Tibial artery (tissue), 4 donors: ENCODE results near the gene HNRNPA0.

Source experiments
- DNase-seq, 2 donors: peaks; one replicate each; pipeline ENCODE4 v3.0.0-alpha.2; 2019
- H3K27ac ChIP-seq, 2 donors: fragments of 200-600 bp; sonication (generic) in 1 of 2; 1 replicate in 1 of 2; 2 replicates in 1 of 2; pipeline ENCODE4 v1.5.1; 2018 to 2019; ENCODE audit warnings: mild to moderate bottlenecking in 1 of 2
- H3K27me3 ChIP-seq, 2 donors: fragments of 200-600 bp; sonication (generic) in 1 of 2; one replicate each; pipeline versions ENCODE4 v1.5.1 to v1.6.0; 2016 to 2019
- H3K36me3 ChIP-seq, 3 donors: fragments of 200-600 bp; sonication (generic) in 2 of 3; one replicate each; pipeline ENCODE4 v1.5.1; 2016 to 2019; ENCODE audit warnings: mild to moderate bottlenecking in 2 of 3
- H3K4me1 ChIP-seq, 4 donors: fragments of 200-600 bp; sonication (generic) in 2 of 4; 1 replicate in 3 of 4; 2 replicates in 1 of 4; pipeline ENCODE4 v1.5.1; 2016 to 2019
- H3K4me3 ChIP-seq, 2 donors: fragments of 200-600 bp; sonication (generic) in 1 of 2; 1 replicate in 1 of 2; 2 replicates in 1 of 2; pipeline ENCODE4 v1.5.1; 2018 to 2019; ENCODE audit warnings: mild to moderate bottlenecking in 2 of 2
- H3K9me3 ChIP-seq, 3 donors: fragments of 200-600 bp; sonication (generic) in 1 of 3; one replicate each; pipeline ENCODE4 v1.5.1; 2016 to 2019
- CTCF ChIP-seq, 2 experiments: fragments of 200-600 bp in 1 of 2; fragments of 450-650 bp in 1 of 2; IDR thresholded peaks; one replicate each; pipeline ENCODE4 v1.5.1; 2017 to 2019; ENCODE audit warnings: antibody characterized with exemption in 2 of 2, mild to moderate bottlenecking in 1 of 2, moderate library complexity in 1 of 2
- intact Hi-C: fragments of 100-400 bp; cut with DNase I; formaldehyde crosslinking; loops from one replicate; pipeline ENCODE4 v1.15.0; 2023; ENCODE audit warnings: low total_unique reads

Gene HNRNPA0

GRCh38 chr5:137754188-137754960, at the start of gene HNRNPA0:
Gene HNRNPA0, minus strand, starts transcription at chr5:137754363. Its CDS starts 297 bp downstream, at chr5:137754066.
- no peaks in the 10 kb centered on the region for H3K9me3 ChIP-seq
- H3K36me3 ChIP-seq = peaks cover 0 to 4% (median 0%) of the 10 kb centered on the region in 3 donors
- peak within 1 kb of the TSS; percentile 96 to 99 for H3K27ac ChIP-seq
- H3K27me3 ChIP-seq = no peaks in the 10 kb centered on the region
- peak; percentile 95 to 97 for DNase-seq
- peak in 1 of 2 experiments; percentile 21 for TF ChIP-seq CTCF (IDR thresholded peaks at IDR 0.05)
- intact Hi-C loops = loop anchor here (10.0 kb wide), 1 partner anchor 280 kb away; the partner anchor contains the start of gene FAM13B
- H3K4me1 ChIP-seq = peaks cover 0 to 31% (median 16%) of the 10 kb centered on the region in 4 donors
- peak within 1 kb of the TSS; percentile 68 to 86 for H3K4me3 ChIP-seq

GRCh38 chr5:137802282-137803210, 48.4 kb upstream of the HNRNPA0 start:
- no peak for DNase-seq
- H3K9me3 ChIP-seq = no peaks in the 10 kb centered on the region
- intact Hi-C loops = no loop called here

GRCh38 chr5:137800700-137801411, 46.7 kb upstream of the HNRNPA0 start:
- Histone ChIP-seq H3K9me3 (no peaks in the 10 kb centered on the region), H3K27ac (no peak overlapping the region), H3K36me3 (no peaks in the 10 kb centered on the region), H3K27me3 (no peaks in the 10 kb centered on the region), H3K4me1 (peaks cover 0 to 16% (median 0%) of the 10 kb centered on the region in 4 donors), H3K4me3 (no peak overlapping the region)
- no peak for DNase-seq
- intact Hi-C loops = no loop called here
- no peak for TF ChIP-seq CTCF (IDR thresholded peaks at IDR 0.05)

More at GRCh38 chr5:137802282-137803210, 48.4 kb upstream of the HNRNPA0 start:
- Histone ChIP-seq H3K27me3 (no peaks in the 10 kb centered on the region), H3K27ac (no peak overlapping the region), H3K36me3 (no peaks in the 10 kb centered on the region), H3K4me3 (no peak overlapping the region), H3K4me1 (peaks cover 0 to 16% (median 0%) of the 10 kb centered on the region in 4 donors)
- no peak for TF ChIP-seq CTCF (IDR thresholded peaks at IDR 0.05)

- Histone ChIP-seq H3K27me3 (no peaks in the 10 kb centered on the region), H3K4me3 (no peak overlapping the region), H3K9me3 (no peaks in the 10 kb centered on the region), H3K4me1 (no peaks in the 10 kb centered on the region), H3K27ac (no peak overlapping the region), H3K36me3 (no peaks in the 10 kb centered on the region)
- TF ChIP-seq CTCF (IDR thresholded peaks at IDR 0.05) = no peak
- no peak for DNase-seq
- intact Hi-C loops = no loop called here
Measured at GRCh38 chr5:137796279-137796678, 42.1 kb upstream of the HNRNPA0 start.

GRCh38 chr5:137794863-137795262, 40.7 kb upstream of the HNRNPA0 start:
- Histone ChIP-seq H3K9me3 (no peaks in the 10 kb centered on the region), H3K4me1 (no peaks in the 10 kb centered on the region), H3K4me3 (no peak overlapping the region), H3K27me3 (no peaks in the 10 kb centered on the region), H3K36me3 (no peaks in the 10 kb centered on the region), H3K27ac (no peak overlapping the region)
- intact Hi-C loops = no loop called here
- TF ChIP-seq CTCF (IDR thresholded peaks at IDR 0.05) = no peak
- no peak for DNase-seq
